Dendritic cell treated with granulocyte-macrophage colony-stimulating factor and Interleukin-4, amounts not matched to agents 40 ng/mL and 50 ng/mL, for 4 days (primary cell): ENCODE results near the gene SOD3.

Experiments used
- H3K27ac Mint-ChIP-seq: one replicate; pipeline ENCODE4 v1.8.0; 2022; ENCODE audit warnings: mild to moderate bottlenecking, mixed read lengths
- H3K27me3 Mint-ChIP-seq: one replicate; pipeline ENCODE4 v1.8.0; 2022; ENCODE audit warnings: mild to moderate bottlenecking, mixed read lengths
- H3K36me3 Mint-ChIP-seq: one replicate; pipeline ENCODE4 v1.8.0; 2022; ENCODE audit warnings: low read depth, mixed read lengths
- H3K4me1 Mint-ChIP-seq: one replicate; pipeline ENCODE4 v1.8.0; 2022; ENCODE audit warnings: low read depth, mixed read lengths
- H3K4me3 Mint-ChIP-seq: one replicate; pipeline ENCODE4 v1.8.0; 2022; ENCODE audit warnings: mild to moderate bottlenecking, moderate library complexity, mixed read lengths
- H3K9me3 Mint-ChIP-seq: one replicate; pipeline ENCODE4 v1.8.0; 2022; ENCODE audit warnings: mixed read lengths
- intact Hi-C: fragments of 100-400 bp; cut with micrococcal nuclease; formaldehyde crosslinking; loops from one replicate; pipeline ENCODE4 v1.15.0; 2022

Gene SOD3

DNA sequence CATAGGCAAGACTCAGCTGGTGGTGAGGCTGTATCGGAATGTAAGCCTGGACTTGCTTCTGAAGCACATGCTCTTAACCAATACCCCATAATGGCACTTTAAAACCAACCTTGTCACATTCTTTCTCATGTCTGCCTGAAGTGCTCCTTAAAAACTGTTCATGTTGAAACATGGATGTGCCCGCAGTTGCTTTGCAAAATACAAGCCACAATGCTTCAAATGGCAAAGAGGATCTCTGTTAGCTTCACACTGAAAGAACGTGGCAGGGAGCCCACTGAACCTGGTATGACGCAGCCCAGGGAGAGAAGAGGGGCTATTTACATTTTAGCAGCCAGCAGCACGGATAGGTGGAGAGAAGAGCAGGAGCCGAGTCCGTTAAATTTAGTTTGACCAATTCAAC lies 29.3 kb downstream of the SOD3 start:
- intact Hi-C loops = no loop called here
- H3K36me3 Mint-ChIP-seq = peaks cover 29% of the 10 kb centered on the region
- no peaks in the 10 kb centered on the region for H3K27me3 Mint-ChIP-seq
- H3K4me1 Mint-ChIP-seq = peaks cover 17% of the 10 kb centered on the region
- no peaks in the 10 kb centered on the region for H3K9me3 Mint-ChIP-seq
- no peak overlapping the region for H3K4me3 Mint-ChIP-seq
- H3K27ac Mint-ChIP-seq = no peak overlapping the region

- H3K4me1 Mint-ChIP-seq = no peaks in the 10 kb centered on the region
- H3K9me3 Mint-ChIP-seq = no peaks in the 10 kb centered on the region
- no peak overlapping the region for H3K27ac Mint-ChIP-seq
- no peaks in the 10 kb centered on the region for H3K27me3 Mint-ChIP-seq
- H3K4me3 Mint-ChIP-seq = no peak overlapping the region
- intact Hi-C loops = no loop called here
- peaks cover 36% of the 10 kb centered on the region for H3K36me3 Mint-ChIP-seq
Measured at GRCh38 chr4:24831637-24832036, 36.3 kb downstream of the SOD3 start.

GRCh38 chr4:24835696-24836095 lies 40.3 kb downstream of the SOD3 start:
- no peaks in the 10 kb centered on the region for H3K4me1 Mint-ChIP-seq
- intact Hi-C loops = no loop called here
- peaks cover 22% of the 10 kb centered on the region for H3K36me3 Mint-ChIP-seq
- no peaks in the 10 kb centered on the region for H3K9me3 Mint-ChIP-seq
- H3K27ac Mint-ChIP-seq = no peak overlapping the region
- no peak overlapping the region for H3K4me3 Mint-ChIP-seq
- H3K27me3 Mint-ChIP-seq = no peaks in the 10 kb centered on the region

GRCh38 chr4:24836661-24837242 lies 41.4 kb downstream of the SOD3 start:
- H3K27ac Mint-ChIP-seq = no peak overlapping the region
- H3K27me3 Mint-ChIP-seq = no peaks in the 10 kb centered on the region
- no peak overlapping the region for H3K4me3 Mint-ChIP-seq
- peaks cover 18% of the 10 kb centered on the region for H3K36me3 Mint-ChIP-seq
- intact Hi-C loops = no loop called here
- H3K4me1 Mint-ChIP-seq = no peaks in the 10 kb centered on the region
- H3K9me3 Mint-ChIP-seq = no peaks in the 10 kb centered on the region

- Mint-ChIP-seq H3K27ac (no peak overlapping the region), H3K9me3 (no peaks in the 10 kb centered on the region), H3K36me3 (peaks cover 18% of the 10 kb centered on the region), H3K4me1 (no peaks in the 10 kb centered on the region), H3K4me3 (no peak overlapping the region), H3K27me3 (no peaks in the 10 kb centered on the region)
- intact Hi-C loops = no loop called here
Measured at GRCh38 chr4:24837336-24837735, 42.0 kb downstream of the SOD3 start.

DNA sequence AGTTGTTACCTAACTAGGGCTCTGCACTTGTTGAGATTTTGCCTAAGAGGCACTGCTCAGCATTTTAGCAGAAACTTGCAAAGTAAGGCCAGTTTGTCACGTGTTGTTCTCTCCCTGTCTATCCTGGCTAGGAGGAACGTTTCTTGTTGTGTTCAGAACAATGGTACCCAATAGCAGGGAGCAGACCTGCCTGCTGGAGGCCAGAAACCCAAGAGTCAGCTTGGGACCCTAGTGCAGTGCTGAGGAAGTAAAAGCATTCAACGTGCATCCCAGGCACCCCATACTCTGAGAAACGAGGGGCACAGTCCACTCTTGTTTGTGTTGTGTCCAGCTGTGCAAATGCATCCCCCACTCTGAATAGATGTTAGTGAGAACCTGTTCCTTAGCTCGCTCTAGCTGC lies 42.4 kb downstream of the SOD3 start:
- H3K9me3 Mint-ChIP-seq = no peaks in the 10 kb centered on the region
- no peak overlapping the region for H3K27ac Mint-ChIP-seq
- H3K4me3 Mint-ChIP-seq = no peak overlapping the region
- no peaks in the 10 kb centered on the region for H3K27me3 Mint-ChIP-seq
- intact Hi-C loops = no loop called here
- H3K36me3 Mint-ChIP-seq = peaks cover 18% of the 10 kb centered on the region
- H3K4me1 Mint-ChIP-seq = no peaks in the 10 kb centered on the region

DNA sequence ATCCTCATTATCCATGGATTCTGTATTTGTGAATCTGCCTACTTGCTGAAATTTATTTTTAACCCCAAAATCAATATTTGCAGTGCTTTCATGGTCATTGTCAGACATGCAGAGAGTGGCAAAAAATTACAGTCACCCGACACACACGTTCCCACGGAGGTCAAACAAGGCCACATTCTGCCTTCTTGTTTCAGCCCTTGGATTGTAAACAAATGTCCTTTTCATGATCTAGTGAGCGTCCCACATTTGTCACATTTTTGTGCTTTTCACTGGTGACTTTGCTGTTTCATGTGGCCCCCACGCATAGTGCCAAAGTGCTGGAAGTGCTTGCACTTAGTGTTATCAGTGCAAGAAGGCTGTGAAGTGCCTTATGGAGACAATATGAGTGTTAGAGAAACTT lies 45.0 kb downstream of the SOD3 start:
- H3K9me3 Mint-ChIP-seq = no peaks in the 10 kb centered on the region
- no peaks in the 10 kb centered on the region for H3K27me3 Mint-ChIP-seq
- H3K27ac Mint-ChIP-seq = no peak overlapping the region
- H3K36me3 Mint-ChIP-seq = peaks cover 11% of the 10 kb centered on the region
- no peak overlapping the region for H3K4me3 Mint-ChIP-seq
- no peaks in the 10 kb centered on the region for H3K4me1 Mint-ChIP-seq
- intact Hi-C loops = no loop called here

GRCh38 chr4:24840826-24841543 lies 45.6 kb downstream of the SOD3 start:
- Mint-ChIP-seq H3K9me3 (no peaks in the 10 kb centered on the region), H3K4me3 (no peak overlapping the region), H3K27ac (no peak overlapping the region), H3K4me1 (no peaks in the 10 kb centered on the region), H3K36me3 (peaks cover 11% of the 10 kb centered on the region), H3K27me3 (no peaks in the 10 kb centered on the region)
- intact Hi-C loops = no loop called here

- Mint-ChIP-seq H3K27ac (no peak overlapping the region), H3K4me3 (no peak overlapping the region), H3K36me3 (peaks cover under 1% of the 10 kb centered on the region), H3K4me1 (no peaks in the 10 kb centered on the region), H3K9me3 (no peaks in the 10 kb centered on the region), H3K27me3 (no peaks in the 10 kb centered on the region)
- intact Hi-C loops = no loop called here
Measured at GRCh38 chr4:24842356-24842755, 47.0 kb downstream of the SOD3 start.

- no peaks in the 10 kb centered on the region for H3K27me3 Mint-ChIP-seq
- no peaks in the 10 kb centered on the region for H3K36me3 Mint-ChIP-seq
- H3K9me3 Mint-ChIP-seq = no peaks in the 10 kb centered on the region
- intact Hi-C loops = no loop called here
- no peaks in the 10 kb centered on the region for H3K4me1 Mint-ChIP-seq
- H3K27ac Mint-ChIP-seq = no peak overlapping the region
- H3K4me3 Mint-ChIP-seq = no peak overlapping the region
Measured at GRCh38 chr4:24843096-24843495, 47.7 kb downstream of the SOD3 start.

DNA sequence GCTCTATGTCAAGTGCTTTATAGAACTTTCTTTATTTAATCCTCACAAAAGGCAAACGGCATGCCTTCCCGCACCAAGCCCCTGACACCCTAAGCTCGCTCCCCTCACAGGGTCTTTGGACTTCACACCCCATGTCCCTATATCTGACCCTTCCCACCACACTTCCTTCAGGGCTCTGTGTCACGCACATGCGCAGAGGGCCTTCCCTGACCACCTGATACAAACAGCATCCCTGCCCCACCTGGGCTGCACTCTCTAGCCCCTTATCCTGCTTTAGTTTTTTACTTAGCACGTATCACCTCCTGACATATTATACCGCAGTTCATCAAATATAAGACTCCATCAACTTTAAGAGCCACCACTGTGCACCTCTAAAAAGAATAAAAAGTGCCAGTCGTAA lies 49.8 kb downstream of the SOD3 start:
- Mint-ChIP-seq H3K9me3 (no peaks in the 10 kb centered on the region), H3K27ac (no peak overlapping the region), H3K4me1 (no peaks in the 10 kb centered on the region), H3K4me3 (no peak overlapping the region), H3K27me3 (no peaks in the 10 kb centered on the region), H3K36me3 (peaks cover 5% of the 10 kb centered on the region)
- intact Hi-C loops = no loop called here

DNA sequence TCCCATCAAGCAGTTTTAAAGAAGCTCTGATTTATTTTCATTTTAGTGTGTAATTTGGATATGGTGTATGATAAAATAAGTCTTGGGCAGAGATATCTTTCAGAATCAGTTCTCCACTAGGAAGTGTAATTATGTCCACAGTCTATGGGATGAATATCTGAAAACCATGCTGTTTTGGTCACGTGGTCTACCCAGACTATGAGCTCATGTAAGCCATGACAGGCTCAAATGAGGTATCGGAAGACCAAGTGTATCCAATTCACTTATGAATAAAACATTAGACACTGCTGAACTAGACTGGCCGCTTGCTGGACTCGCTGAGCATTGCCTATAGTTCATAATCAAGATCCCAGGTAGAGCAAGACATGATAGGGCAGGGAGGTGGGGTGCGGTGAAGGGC lies 50.5 kb downstream of the SOD3 start:
- Mint-ChIP-seq H3K9me3 (no peaks in the 10 kb centered on the region), H3K36me3 (peaks cover 11% of the 10 kb centered on the region), H3K27me3 (no peaks in the 10 kb centered on the region), H3K4me1 (no peaks in the 10 kb centered on the region), H3K27ac (no peak overlapping the region), H3K4me3 (no peak overlapping the region)
- intact Hi-C loops = no loop called here

DNA sequence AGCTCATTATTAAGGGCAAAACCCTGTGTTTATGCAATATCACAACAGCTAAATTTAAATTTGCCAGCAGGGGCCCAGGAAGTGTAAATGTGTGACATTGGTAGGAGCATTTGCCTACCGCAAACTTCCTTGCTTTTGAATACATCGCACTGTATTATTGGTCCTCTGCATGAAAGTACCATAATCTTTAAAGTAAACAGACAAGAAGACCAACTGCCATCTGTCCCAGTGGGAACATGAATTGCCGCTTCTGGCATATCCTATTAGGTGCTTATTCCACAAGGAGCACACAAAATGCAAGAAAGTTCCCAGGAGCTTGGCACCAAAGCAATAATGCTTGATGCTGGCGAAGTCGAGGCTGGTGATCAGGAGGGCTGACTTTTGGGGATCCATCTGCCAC lies 51.3 kb downstream of the SOD3 start:
- no peak overlapping the region for H3K4me3 Mint-ChIP-seq
- no peaks in the 10 kb centered on the region for H3K4me1 Mint-ChIP-seq
- peaks cover 17% of the 10 kb centered on the region for H3K36me3 Mint-ChIP-seq
- no peaks in the 10 kb centered on the region for H3K9me3 Mint-ChIP-seq
- no peaks in the 10 kb centered on the region for H3K27me3 Mint-ChIP-seq
- intact Hi-C loops = no loop called here
- H3K27ac Mint-ChIP-seq = no peak overlapping the region

DNA sequence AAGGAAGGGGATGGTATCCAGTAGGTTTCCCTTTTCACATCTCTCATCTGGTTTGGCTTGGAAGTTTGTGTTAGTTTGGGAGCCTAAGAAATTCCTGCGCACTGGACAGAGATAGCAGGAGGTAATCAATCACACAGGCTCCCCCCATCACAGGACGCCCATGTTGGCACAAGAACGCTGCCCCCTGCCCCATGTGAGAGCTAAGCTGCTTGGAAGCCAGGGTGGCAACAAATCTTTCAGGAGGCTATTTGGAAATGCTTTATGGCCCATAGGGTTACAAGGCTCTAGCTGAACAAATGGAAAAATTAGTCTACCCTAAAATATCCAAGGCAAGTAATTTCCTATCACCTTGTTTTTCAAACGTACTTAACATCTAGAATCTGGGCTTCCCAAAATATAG lies 54.0 kb downstream of the SOD3 start:
- Mint-ChIP-seq H3K4me3 (no peak overlapping the region), H3K9me3 (no peaks in the 10 kb centered on the region), H3K36me3 (peaks cover 23% of the 10 kb centered on the region), H3K4me1 (peaks cover 5% of the 10 kb centered on the region), H3K27me3 (no peaks in the 10 kb centered on the region), H3K27ac (no peak overlapping the region)
- intact Hi-C loops = no loop called here

DNA sequence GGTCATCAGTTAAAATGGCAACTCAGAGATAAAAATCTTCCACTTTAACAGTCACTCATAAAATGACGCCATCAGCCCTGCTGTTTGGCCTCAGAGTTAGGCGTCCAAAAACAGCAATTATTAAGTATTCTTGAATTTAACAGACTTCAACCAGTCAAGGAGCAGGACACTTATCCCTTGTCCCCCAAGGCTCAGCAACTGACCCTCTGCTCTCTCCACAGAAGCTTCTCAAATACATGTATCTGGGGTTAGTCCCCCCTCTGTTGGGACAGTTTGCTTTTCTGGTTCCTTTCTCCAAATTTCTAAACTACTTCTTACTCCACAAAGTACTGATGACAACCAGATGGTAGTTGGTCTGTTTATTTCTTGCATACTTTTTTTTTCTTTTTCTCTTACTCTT lies 54.4 kb downstream of the SOD3 start:
- intact Hi-C loops = no loop called here

More for the DNA sequence above, 54.4 kb downstream of the SOD3 start:
- Mint-ChIP-seq H3K27me3 (no peaks in the 10 kb centered on the region), H3K9me3 (no peaks in the 10 kb centered on the region), H3K4me1 (peaks cover 5% of the 10 kb centered on the region), H3K4me3 (no peak overlapping the region), H3K36me3 (peaks cover 23% of the 10 kb centered on the region), H3K27ac (no peak overlapping the region)
